NCI-H2196 treated with DMSO at 0.1 percent for 48 hours (cell line): ENCODE results near the gene MMP27.

Source experiments
- DNase-seq: peaks from one replicate; lab custom pipeline; 2025; ENCODE audit not compliant: unreplicated experiment; lab: John Stamatoyannopoulos, UW

The MMP27 gene

GRCh38 chr11:102704841-102705240 is 728 bp downstream of the MMP27 start:
- DNase-seq: no peak

DNA sequence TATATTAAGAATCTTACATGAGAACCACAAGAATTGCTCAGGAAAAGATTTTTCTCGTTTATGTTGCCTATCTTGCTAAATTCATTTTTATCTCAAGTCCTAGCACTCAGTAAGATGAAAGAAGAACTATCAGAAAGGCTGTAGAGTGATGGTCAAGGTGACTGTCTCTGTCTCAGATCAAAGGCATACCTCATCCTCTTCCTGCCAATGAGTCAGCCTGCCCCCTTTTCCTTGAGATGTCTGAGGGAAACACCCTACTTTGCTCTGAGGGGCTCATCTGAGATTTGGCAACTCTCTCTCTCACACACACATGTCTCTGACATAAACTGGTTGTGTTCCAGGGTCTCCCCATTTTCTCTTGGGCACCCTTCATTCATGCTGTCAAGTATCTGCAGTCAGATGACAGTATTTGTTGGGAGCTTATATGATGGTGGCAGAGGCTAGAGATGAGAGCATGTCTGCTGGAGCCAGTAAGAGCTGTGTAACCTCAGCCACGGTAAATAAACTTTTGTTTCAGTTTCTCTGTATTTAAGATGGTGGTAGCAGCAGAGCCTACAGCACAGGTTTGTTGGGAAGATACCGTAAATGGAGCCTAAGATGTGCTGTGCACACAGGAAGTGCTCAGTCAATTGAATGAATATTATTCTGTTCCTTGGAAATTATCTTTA is 1.6 kb downstream of the MMP27 start:
- no peak for DNase-seq

DNA sequence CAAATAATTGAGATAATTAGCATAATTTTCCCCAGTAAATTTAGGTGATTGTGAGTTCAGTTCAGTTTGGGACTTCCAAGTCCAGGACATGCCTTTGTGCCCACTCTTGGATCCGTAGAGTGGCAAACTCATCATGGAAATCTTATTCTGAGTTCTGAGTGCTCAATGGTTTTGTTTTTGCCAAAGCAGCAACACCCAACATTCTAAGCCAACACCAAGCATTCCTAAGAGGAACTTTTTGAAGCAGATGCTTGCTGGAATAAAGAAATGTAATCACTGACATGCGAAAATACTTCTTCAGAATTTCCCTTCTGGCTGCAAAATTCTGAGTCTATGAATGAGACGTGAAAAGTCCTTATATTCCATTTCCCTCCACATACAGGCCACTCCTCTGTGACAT is 10.4 kb downstream of the MMP27 start:
- no peak for DNase-seq

GRCh38 chr11:102685754-102686153 is 19.8 kb downstream of the MMP27 start:
- DNase-seq: no peak

- DNase-seq: no peak
These were observed 20.2 kb downstream of the MMP27 start for GRCh38 chr11:102685338-102685737.

DNA sequence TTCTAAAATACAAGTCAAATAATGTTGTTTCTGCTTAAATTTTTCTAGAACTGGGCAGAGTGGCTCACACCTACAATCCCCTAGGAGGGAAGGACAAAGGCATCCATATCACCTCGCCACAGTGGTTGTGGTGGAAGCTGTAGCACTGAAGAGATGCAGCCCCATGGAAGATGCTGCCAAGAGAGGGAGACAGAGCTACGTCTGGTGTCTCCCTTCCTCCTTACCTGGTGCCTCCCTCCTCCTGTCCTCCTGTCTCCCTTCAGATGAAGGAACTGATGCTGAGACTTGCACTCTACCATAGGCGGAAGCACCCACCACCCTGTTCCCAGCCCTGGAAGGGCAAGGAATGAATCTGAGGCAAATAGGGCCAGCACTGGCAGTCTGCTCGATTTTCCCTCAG is 22.3 kb downstream of the MMP27 start:
- DNase-seq: no peak

GRCh38 chr11:102680945-102681344 is 24.6 kb downstream of the MMP27 start:
- no peak for DNase-seq

DNA sequence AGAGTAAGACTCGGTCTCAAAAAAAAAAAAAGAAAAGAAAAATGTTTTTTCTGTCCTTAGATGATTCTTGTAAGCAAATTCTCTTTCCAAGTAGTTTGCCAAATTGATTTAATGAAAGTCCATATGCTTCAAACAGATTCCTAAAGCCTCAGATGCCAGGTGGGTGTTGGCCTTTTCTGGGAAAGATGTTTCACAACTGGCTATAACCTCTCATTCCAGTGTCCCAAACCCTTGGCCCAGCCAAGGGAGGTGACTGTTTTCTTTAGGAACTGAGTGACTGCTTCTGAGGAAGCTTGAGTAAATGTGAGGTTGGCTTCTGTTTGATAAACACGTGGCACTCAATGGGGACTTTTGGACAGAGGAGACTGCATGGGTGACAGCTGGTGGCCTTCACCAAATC is 27.5 kb downstream of the MMP27 start:
- no peak for DNase-seq

GRCh38 chr11:102676084-102676483 is 29.5 kb downstream of the MMP27 start:
- no peak for DNase-seq

DNA sequence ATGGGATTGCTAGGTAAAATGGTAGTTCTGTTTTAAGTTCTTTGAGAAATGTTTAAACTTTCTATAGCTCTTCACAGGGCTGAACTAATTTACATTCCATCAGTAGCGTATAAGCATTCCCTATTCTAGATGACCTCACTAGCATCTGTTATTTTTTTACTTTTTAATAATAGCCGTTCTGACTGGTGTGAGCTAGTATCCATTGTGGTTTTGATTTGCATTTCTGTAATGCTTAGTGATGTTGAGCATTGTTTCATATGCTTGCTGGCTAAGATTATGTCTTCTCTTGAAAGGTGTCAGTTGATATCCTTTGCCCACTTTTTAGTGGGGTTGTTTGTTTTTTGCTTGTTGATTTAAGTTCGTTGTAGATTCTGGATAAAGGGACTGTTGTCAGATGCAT is 35.9 kb downstream of the MMP27 start:
- DNase-seq: no peak

DNA sequence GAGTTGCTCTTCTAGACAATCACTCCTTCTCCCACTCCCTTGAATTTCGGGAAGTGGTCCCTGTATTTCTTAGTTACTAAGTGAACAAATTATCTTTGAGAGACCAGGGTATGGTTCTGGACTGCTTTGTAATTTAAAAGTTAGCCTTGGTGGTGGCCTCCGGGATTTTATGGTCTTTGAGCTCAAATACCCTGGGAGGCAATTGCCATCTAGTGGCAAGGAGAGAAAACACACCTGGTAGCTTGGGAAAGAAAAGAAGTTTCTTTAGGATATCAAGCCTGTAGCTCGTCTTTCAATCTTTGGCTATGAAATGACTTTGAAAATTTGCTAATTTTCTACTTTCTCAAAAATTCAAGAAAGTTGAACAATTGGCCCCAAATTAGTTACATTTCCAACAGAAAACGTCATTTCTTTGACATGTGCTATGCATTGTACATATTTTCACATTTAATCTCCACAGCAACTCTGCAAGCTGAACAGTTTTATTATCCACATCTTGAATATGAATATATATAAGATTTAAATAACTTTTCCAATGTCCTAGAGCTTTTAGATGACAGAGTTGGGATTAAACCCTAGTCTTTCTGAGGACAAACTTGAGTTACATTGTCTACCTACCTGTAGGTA is 39.1 kb downstream of the MMP27 start:
- DNase-seq: no peak

- no peak for DNase-seq
These were observed 41.4 kb downstream of the MMP27 start for GRCh38 chr11:102664001-102664752.

- no peak for DNase-seq
These were observed 43.0 kb downstream of the MMP27 start for GRCh38 chr11:102662607-102663006.

- DNase-seq: no peak
These were observed 44.5 kb downstream of the MMP27 start for GRCh38 chr11:102661040-102661439.

GRCh38 chr11:102656528-102656927 is 49.0 kb downstream of the MMP27 start:
- DNase-seq: no peak

DNA sequence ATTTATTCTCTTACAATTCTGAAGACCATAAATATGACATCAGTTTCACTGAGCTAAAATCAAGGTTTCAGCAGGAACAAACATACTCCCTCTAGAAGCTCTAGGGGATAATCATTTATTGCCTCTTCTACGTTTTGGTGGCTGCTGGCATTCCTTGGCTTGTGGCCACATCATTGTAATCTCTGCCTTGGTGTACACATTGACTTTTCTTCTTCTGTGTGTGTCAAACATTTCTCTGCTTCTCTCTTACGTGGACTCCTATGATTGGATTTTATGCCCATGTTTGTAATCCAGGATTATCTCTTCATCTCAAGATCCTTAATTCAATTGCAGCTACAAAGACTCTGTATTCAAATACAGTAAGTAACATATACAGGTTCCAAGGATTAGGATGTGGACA is 50.0 kb downstream of the MMP27 start:
- DNase-seq: no peak

DNA sequence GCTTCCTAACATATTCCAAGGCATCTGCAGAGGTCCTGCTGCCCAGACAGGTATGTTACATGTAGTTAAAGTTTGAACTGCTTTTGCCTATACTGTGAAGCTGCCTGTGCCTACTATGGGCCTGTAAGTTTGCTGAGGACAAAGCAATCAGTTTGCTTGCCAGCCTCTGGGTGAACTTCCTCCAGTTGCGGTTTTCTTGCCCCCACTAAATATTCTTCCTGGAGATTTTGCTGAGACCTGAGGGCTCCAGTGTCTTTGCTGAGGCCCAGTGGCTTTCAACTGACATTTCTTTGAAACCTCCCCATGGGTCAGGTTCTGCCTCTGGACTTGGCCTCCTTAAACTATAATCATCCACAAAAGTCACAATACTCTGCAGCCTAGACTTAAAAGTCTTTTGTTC is 50.8 kb downstream of the MMP27 start:
- no peak for DNase-seq

DNA sequence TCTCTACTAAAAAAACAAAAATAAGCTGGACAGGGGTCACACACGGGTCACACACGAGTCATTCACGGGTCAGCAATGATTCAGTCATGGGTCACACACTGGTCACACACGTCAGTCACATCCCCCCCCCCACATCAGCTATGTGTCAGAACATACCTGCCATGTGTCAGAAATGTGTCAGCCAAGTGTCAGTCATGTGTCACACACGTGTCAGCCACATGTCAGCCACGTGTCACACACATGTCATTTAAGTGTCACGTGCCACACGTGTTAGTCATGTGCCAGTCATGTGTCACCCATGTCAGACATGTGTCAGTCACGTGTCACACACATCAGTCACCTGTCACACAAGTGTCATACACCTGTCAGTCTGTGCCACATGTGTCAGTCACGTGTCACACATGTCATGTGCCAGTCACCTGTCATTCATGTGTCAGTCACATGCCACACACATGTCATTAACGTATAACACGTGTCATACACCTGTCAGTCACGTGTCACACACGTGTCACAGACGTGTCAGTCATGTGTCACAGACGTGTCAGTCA is 51.8 kb downstream of the MMP27 start:
- no peak for DNase-seq

GRCh38 chr11:102647430-102647829 is 58.1 kb downstream of the MMP27 start:
- no peak for DNase-seq

- DNase-seq: no peak
These were observed 61.6 kb downstream of the MMP27 start for GRCh38 chr11:102643941-102644340.
